K562 (cell line): ENCODE measurements around the gene PRSS21. TPM values are rescaled to one million over a fixed set of nuclear protein-coding genes. Genes with fewer than 3 reads are reported as not detected.

Experiments used
- CBFB ChIP-seq: sonication (generic); formaldehyde crosslinking; IDR thresholded peaks from 2 replicates; pipeline ENCODE4 v1.4.0; 2020; ENCODE audit warnings: mild to moderate bottlenecking, missing genetic modification reagents
- CSDE1 ChIP-seq, 2 experiments: fragments of 450-650 bp; IDR thresholded peaks; 2 replicates each; pipeline ENCODE4 v1.6.1; 2016; ENCODE audit warnings: mild to moderate bottlenecking in 1 of 2
- FOSL1 ChIP-seq: fragments of 200-800 bp; sonication (Bioruptor generic); conservative IDR thresholded peaks from 2 replicates; pipeline ENCODE4 v1.6.1; 2016; ENCODE audit warnings: missing genetic modification characterization, missing compliant biosample characterization
- GATAD2A ChIP-seq: fragments of 450-650 bp; IDR thresholded peaks from 2 replicates; pipeline ENCODE4 v1.6.1; 2017
- HCFC1 ChIP-seq: IDR thresholded peaks from 2 replicates; pipeline ENCODE4 v1.6.1; 2012; ENCODE audit warnings: low read depth, low read length, improper control_type of control experiment
- MTA3 ChIP-seq: fragments of 450-650 bp; formaldehyde crosslinking; IDR thresholded peaks from 2 replicates; pipeline ENCODE4 v1.6.1; 2017; ENCODE audit warnings: mild to moderate bottlenecking, borderline replicate concordance
- PHF8 ChIP-seq: fragments of 200-600 bp; sonication (generic); IDR thresholded peaks from 2 replicates; pipeline ENCODE4 v1.6.1; 2012; ENCODE audit warnings: mixed run types, mild to moderate bottlenecking, inconsistent platforms, low read length, moderate library complexity, borderline replicate concordance
- POLR2B ChIP-seq: fragments of 450-650 bp; IDR thresholded peaks from 2 replicates; pipeline ENCODE4 v1.6.1; 2018; ENCODE audit warnings: low read depth; ENCODE audit not compliant: partially characterized antibody
- TAF9B ChIP-seq: fragments of 450-650 bp; IDR thresholded peaks from 2 replicates; pipeline ENCODE4 v1.6.1; 2018; ENCODE audit warnings: mild to moderate bottlenecking; ENCODE audit not compliant: partially characterized antibody
- ZBTB1 ChIP-seq: sonication (generic); formaldehyde crosslinking; IDR thresholded peaks from 2 replicates; pipeline ENCODE4 v1.8.1; 2023; ENCODE audit warnings: missing genetic modification reagents, low read depth, mild to moderate bottlenecking, borderline replicate concordance
- ZBTB7A ChIP-seq: IDR thresholded peaks from 2 replicates; pipeline ENCODE4 v1.6.1; 2011; ENCODE audit warnings: low read depth, mild to moderate bottlenecking, low read length, moderate library complexity, borderline replicate concordance; ENCODE audit not compliant: control insufficient read depth
- ZNF146 ChIP-seq: IDR thresholded peaks from one replicate; pipeline ENCODE4 v1.6.1; 2018; ENCODE audit warnings: missing compliant biosample characterization; ENCODE audit not compliant: unreplicated experiment
- ZNF764 ChIP-seq: fragments of 250-450 bp; sonication (Bioruptor Pico); IDR thresholded peaks from 2 replicates; pipeline ENCODE4 v1.4.0; 2020; ENCODE audit warnings: low read depth, mild to moderate bottlenecking, moderate library complexity
- ZNF79 ChIP-seq: fragments of 250-450 bp; sonication (Bioruptor Pico); IDR thresholded peaks from 2 replicates; pipeline ENCODE4 v1.4.0; 2020; ENCODE audit warnings: low read depth, mild to moderate bottlenecking, moderate library complexity
- polyA plus RNA-seq, 8 experiments: library from polyadenylated mRNA; depleted of rRNA in 4 of 8; stranded (reverse) in 5 of 8; unstranded in 3 of 8; fragments of >200 nt; fragmentation: Nextera tagmentation in 2 of 8; fragmentation: Illumina TruSeq in 1 of 8; extraction: Ambion mirVana in 2 of 8; extraction: Trizol in 1 of 8; gene quantifications; 2 replicates each; pipeline versions ENCODE4 v1.2.1 to v1.2.3, GENCODE V29; 2011 to 2014; ENCODE audit warnings: inconsistent platforms in 1 of 8, missing spikeins in 1 of 8
- total RNA-seq, 7 experiments: library from RNA; depleted of rRNA in 6 of 7; stranded (reverse); fragments of >200 nt in 6 of 7; fragmentation: Illumina TruSeq in 2 of 7; extraction: Trizol in 2 of 7; gene quantifications; 2 replicates each; pipeline versions ENCODE4 v1.2.1 to v1.2.3, GENCODE V29; 2011 to 2021; ENCODE audit warnings: low replicate concordance in 1 of 7
- TF ChIP-seq, protein P1 (sequence below): sonication (generic); formaldehyde crosslinking; IDR thresholded peaks from 2 replicates; pipeline ENCODE4 v1.8.0; 2022; ENCODE audit warnings: mild to moderate bottlenecking, low read depth, missing genetic modification reagents
- TF ChIP-seq, protein P2 (sequence below): fragments of 250-450 bp; sonication (Bioruptor Pico); IDR thresholded peaks from 2 replicates; pipeline ENCODE4 v1.9.0; 2021; ENCODE audit warnings: mild to moderate bottlenecking
- TF ChIP-seq, protein P3 (sequence below): fragments of 450-650 bp; conservative IDR thresholded peaks from 2 replicates; pipeline ENCODE4 v1.6.1; 2016; ENCODE audit warnings: missing genetic modification characterization, low read depth, mild to moderate bottlenecking, missing compliant biosample characterization, moderate library complexity
- TF ChIP-seq, protein P4 (sequence below), 2 experiments: fragments of 450-650 bp in 1 of 2; sonication (generic) in 1 of 2; formaldehyde crosslinking; conservative IDR thresholded peaks; 2 replicates each; pipeline versions ENCODE4 v1.4.0 to v1.8.1; 2020 to 2022; ENCODE audit warnings: mild to moderate bottlenecking in 1 of 2, missing genetic modification reagents in 1 of 2
- TF ChIP-seq, protein P5 (sequence below): sonication (generic); formaldehyde crosslinking; IDR thresholded peaks from 2 replicates; pipeline ENCODE4 v1.9.0; 2022; ENCODE audit warnings: mild to moderate bottlenecking, missing genetic modification reagents
- TF ChIP-seq, protein P6 (sequence below): fragments of 250-450 bp; sonication (Bioruptor Pico); IDR thresholded peaks from 2 replicates; pipeline ENCODE4 v1.5.0; 2021; ENCODE audit warnings: mild to moderate bottlenecking, moderate library complexity

PRSS21 gene
- total and polyA plus RNA-seq, 9 of the 15 experiments (the other 6 are each of a cell fraction or from before 2014, with no cell fraction given), result 12.1 to 121 (median 61.3) TPM

DNA sequence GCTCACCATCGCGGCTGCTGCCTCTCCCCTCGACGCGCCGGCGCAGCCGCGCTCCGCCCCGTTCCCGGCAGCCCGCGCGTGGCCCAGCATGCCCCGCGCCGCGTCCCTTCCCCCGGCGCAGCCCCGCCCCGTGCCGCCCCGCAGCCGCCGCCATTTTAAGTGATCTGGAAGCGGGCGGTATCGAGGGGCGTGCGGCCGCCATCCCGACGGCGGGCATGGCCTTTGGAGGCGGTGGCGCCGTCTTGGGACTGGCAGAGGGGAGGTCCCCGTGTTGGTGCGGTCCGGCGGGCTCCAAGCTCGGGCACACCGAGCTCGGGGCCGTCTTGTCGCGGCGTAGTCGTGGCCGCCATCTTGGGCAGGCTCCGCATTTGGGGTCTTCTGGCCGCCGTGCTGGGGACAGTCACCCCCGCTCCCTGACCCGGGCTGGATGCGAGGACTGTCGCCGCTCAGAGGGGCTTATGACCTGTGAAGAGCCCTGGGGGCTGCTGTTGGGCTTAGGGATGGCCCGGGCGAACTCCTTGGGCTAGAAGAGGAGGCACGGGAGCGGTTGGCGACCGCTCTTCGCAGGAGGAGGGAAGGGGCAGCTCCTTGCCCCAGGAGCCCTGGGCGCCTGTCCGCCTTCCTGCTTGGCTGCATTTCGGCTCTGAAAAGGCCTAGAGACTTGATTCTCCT is 39.7 kb upstream of the PRSS21 start, which contains the start of gene ELOB (continued):
- peak; percentile 85 for TF ChIP-seq ZBTB1 (CRISPR knock-in tag)
- TF ChIP-seq, protein P1, sequence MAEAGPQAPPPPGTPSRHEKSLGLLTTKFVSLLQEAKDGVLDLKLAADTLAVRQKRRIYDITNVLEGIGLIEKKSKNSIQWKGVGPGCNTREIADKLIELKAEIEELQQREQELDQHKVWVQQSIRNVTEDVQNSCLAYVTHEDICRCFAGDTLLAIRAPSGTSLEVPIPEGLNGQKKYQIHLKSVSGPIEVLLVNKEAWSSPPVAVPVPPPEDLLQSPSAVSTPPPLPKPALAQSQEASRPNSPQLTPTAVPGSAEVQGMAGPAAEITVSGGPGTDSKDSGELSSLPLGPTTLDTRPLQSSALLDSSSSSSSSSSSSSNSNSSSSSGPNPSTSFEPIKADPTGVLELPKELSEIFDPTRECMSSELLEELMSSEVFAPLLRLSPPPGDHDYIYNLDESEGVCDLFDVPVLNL (CRISPR knock-in tag), result 0 out of 2 replicates have a peak, but pooled peaks have one; percentile 44
- TF ChIP-seq, protein P2, sequence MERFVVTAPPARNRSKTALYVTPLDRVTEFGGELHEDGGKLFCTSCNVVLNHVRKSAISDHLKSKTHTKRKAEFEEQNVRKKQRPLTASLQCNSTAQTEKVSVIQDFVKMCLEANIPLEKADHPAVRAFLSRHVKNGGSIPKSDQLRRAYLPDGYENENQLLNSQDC (CRISPR knock-in tag), result no peak
- peak in 1 of 2 experiments; percentile 85; a peak in 1 of 4 replicates for TF ChIP-seq CSDE1 (IDR thresholded peaks at IDR 0.05)
- no peak for TF ChIP-seq ZNF146 (CRISPR knock-in tag)
- TF ChIP-seq ZNF764, result 0 out of 2 replicates have a peak, but pooled peaks have one; percentile 13
- TF ChIP-seq PHF8, result peak; percentile 92
- peak; percentile 71 for TF ChIP-seq HCFC1
- 0 out of 2 replicates have a peak, but pooled peaks have one; percentile 37 for TF ChIP-seq CBFB (CRISPR knock-in tag)
- TF ChIP-seq MTA3, result peak; percentile 21; the same call in 1 of the 2 replicates
- TF ChIP-seq, protein P3, sequence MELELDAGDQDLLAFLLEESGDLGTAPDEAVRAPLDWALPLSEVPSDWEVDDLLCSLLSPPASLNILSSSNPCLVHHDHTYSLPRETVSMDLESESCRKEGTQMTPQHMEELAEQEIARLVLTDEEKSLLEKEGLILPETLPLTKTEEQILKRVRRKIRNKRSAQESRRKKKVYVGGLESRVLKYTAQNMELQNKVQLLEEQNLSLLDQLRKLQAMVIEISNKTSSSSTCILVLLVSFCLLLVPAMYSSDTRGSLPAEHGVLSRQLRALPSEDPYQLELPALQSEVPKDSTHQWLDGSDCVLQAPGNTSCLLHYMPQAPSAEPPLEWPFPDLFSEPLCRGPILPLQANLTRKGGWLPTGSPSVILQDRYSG (tag), result peak; percentile 64; the same call in 1 of the 2 replicates
- 0 out of 2 replicates have a peak, but pooled peaks have one; percentile 9 for TF ChIP-seq FOSL1 (tag)
- TF ChIP-seq, protein P4, sequence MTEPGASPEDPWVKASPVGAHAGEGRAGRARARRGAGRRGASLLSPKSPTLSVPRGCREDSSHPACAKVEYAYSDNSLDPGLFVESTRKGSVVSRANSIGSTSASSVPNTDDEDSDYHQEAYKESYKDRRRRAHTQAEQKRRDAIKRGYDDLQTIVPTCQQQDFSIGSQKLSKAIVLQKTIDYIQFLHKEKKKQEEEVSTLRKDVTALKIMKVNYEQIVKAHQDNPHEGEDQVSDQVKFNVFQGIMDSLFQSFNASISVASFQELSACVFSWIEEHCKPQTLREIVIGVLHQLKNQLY (CRISPR knock-in tag; conservative IDR thresholded peaks at IDR 0.05), result 0 out of 4 replicates have a peak, but pooled peaks have one; percentile 22 to 46
- TF ChIP-seq POLR2B, result peak; percentile 85
- TF ChIP-seq ZNF79 (CRISPR knock-in tag), result no peak
- TF ChIP-seq GATAD2A, result peak; percentile 89
- TF ChIP-seq ZBTB7A, result peak; percentile 51; the same call in 1 of the 2 replicates
- TF ChIP-seq, protein P5, sequence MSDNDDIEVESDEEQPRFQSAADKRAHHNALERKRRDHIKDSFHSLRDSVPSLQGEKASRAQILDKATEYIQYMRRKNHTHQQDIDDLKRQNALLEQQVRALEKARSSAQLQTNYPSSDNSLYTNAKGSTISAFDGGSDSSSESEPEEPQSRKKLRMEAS (CRISPR knock-in tag), result peak; percentile 32
- TF ChIP-seq TAF9B, result peak; percentile 97
- TF ChIP-seq, protein P6, sequence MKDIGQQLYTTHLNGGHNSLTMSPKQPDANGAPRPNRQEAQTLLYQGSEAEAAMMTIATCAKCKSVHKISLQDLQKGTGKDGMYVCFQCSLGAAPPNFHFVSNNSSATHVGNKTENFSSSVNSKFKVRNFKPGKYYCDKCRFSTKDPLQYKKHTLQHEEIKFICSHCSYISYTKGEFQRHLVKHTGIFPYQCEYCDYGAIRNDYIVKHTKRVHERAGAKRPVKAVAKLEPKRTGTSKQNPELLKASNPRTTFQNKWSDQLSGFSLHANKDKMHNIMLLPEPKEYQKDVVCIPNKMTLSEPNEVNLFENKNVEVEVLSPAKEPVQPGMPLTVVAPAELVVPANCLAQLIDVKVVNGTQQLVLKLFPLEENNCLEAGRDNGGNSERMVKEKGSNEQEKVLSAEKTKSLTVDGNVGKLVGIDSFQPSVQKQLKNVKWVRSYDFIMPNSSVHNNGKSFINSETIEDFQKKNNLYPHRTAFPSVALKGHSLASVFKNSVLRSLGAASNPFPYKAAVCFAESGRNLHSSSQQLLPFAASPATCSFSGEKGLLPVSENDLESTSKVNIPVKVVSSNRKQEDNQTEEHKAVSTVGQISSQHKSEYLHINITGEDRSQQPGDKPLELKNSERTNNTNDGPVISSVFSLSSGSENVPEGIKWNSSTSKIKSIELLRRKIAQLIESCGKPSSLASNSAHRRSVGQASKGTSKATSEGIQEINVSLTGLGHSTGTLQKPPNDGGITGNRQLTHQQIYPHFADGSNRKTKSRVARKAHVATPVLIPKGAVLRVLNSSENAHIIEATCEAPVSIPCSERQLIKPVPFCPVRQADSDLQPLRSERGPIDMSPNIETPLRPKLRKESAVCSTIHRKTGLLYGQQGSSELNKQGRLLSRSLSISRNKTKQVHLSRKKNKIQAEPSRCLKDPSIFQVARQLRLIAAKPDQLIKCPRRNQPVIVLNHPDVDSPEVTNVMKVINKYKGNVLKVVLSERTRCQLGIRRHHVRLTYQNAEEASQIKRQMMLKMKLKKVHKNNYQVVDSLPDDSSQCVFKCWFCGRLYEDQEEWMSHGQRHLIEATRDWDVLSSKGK (CRISPR knock-in tag), result no peak
